ENCODE measurements around the gene OR5B3.

Gene OR5B3

DNA sequence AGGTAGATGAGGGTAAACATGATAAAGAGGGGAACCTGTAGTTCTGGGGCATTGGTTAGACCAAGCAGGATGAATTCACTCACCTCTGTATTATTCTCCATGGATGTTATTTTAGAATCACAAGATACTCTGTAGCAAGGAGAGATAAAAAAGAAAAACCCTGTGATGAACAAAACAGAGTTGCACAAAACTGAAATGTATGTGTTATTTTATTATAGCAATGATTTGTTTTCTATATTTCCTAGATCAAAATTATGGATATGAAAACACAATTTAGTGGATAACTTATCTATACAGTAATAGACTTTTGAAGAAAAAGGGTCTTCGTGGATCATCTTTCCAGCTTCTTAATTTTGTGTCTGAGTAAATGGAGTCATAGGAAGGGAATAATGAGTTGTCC is 47.7 kb downstream of the OR5B3 start, which contains the start of gene OR5B17:
Gene OR5B17 (minus strand): TSS at position 101 of the 400 bp plus-strand sequence. CDS start 0 bp downstream, at position 101.
- Histone ChIP-seq H3K4me3 (ENCODE audit: low read depth, low read length) (no peak within 1 kb of the TSS), H3K4me2 (ENCODE audit: low read length) (no peak within 1 kb of the TSS), H3K4me1 (no peaks in the 10 kb centered on the region), H3K36me3 (ENCODE audit: control insufficient read depth, insufficient read depth, low read length) (no peaks in the 10 kb centered on the region), H3K27me3 (ENCODE audit: control insufficient read depth, insufficient read depth, low read length) (no peaks in the 10 kb centered on the region), H2AFZ (no peak within 1 kb of the TSS), H3K9me3 (ENCODE audit: control insufficient read depth, low read length) (no peaks in the 10 kb centered on the region), H3K9ac (no peak within 1 kb of the TSS), H3K79me2 (no peaks in the 10 kb centered on the region), H3K27ac (no peak within 1 kb of the TSS)
- TF ChIP-seq CTCF (IDR thresholded peaks at IDR 0.05), result no peak

DNA sequence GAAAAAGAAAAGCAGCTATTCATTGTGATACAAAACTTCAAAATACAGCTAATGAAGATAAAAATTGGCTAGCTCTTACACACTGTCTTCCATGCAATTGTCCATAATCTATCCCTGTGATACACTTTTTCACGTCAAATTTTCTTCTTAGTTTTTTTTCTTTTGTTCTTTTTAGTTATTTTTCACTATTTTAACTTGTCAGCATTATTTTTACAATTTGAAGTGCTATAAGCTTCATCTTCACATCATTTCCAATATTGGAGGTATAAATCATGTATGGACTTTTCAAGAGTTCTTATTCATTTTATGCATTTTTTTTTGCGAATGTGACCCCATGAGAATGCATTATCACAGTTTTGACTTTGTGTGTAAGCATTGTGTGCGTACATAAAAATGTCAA is 51.9 kb downstream of the OR5B3 start:
- no peak for TF ChIP-seq CTCF (IDR thresholded peaks at IDR 0.05)
- Histone ChIP-seq H3K27me3 (ENCODE audit: control insufficient read depth, insufficient read depth, low read length) (no peaks in the 10 kb centered on the region), H3K9ac (no peak overlapping the region), H3K27ac (no peak overlapping the region), H3K9me3 (ENCODE audit: control insufficient read depth, low read length) (no peaks in the 10 kb centered on the region), H2AFZ (no peak overlapping the region), H3K36me3 (ENCODE audit: control insufficient read depth, insufficient read depth, low read length) (no peaks in the 10 kb centered on the region), H3K4me2 (ENCODE audit: low read length) (no peak overlapping the region), H3K4me1 (no peaks in the 10 kb centered on the region), H3K4me3 (ENCODE audit: low read depth, low read length) (no peak overlapping the region), H3K79me2 (no peaks in the 10 kb centered on the region)

All from parathyroid adenoma (tissue), 2 donors.